Left renal pelvis (tissue), 4 donors: ENCODE results near the gene TRAPPC3L. TPM values are rescaled to one million over a fixed set of nuclear protein-coding genes. Genes with fewer than 3 reads are reported as not detected.

Source experiments
- DNase-seq, 4 donors: peaks; one replicate each; pipeline ENCODE4 v3.0.0-alpha.2; 2013; ENCODE audit warnings: low read depth in 4 of 4, low spot score in 3 of 4
- polyA plus RNA-seq, 4 donors: library from polyadenylated mRNA; unstranded; fragments of 120-200 nt; gene quantifications; one replicate each; pipeline ENCODE4 v1.2.1, GENCODE V29; 2013; ENCODE audit not compliant: insufficient read length in 4 of 4

Gene TRAPPC3L
- polyA plus RNA-seq, 4 donors: 0.14 to 0.60 (median 0.29) TPM

GRCh38 chr6:116560130-116560529 lies 14.6 kb upstream of the TRAPPC3L start:
- DNase-seq: no peak

GRCh38 chr6:116557893-116558292 lies 12.4 kb upstream of the TRAPPC3L start:
- no peak for DNase-seq

DNA sequence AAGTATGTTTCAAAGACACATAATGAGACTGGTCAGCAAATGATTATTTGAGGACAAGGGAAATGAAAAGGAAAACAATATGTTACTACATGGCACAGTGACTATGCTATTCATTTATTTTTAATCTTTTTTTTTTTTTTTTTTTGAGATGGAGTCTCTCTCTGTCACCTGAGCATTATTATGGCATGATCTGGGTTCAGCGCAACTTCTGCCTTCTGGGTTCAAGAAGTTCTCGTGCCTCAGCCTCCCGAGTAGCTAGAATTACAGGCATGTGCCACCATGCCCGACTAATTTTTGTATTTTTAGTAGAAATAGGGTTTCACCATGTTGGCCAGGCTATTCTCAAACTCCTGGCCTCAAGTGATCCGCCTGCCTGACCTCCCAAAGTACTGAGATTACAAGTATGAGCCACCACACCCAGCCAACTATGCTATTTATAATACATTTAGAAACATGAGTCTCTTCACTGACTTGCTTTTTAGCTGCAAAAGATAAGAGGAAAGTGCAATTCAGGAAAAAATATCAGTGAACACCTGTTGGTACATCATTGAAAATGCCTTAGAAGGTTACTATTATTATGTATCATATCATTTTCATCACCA lies 11.4 kb upstream of the TRAPPC3L start:
- no peak for DNase-seq

GRCh38 chr6:116556065-116556464 lies 10.6 kb upstream of the TRAPPC3L start:
- no peak for DNase-seq

GRCh38 chr6:116553451-116553850 lies 8.0 kb upstream of the TRAPPC3L start, which contains the start of gene CALHM4:
Gene CALHM4 (plus strand): TSS chr6:116553751. CDS start chr6:116553794, 43 bp downstream.
- DNase-seq: no peak

DNA sequence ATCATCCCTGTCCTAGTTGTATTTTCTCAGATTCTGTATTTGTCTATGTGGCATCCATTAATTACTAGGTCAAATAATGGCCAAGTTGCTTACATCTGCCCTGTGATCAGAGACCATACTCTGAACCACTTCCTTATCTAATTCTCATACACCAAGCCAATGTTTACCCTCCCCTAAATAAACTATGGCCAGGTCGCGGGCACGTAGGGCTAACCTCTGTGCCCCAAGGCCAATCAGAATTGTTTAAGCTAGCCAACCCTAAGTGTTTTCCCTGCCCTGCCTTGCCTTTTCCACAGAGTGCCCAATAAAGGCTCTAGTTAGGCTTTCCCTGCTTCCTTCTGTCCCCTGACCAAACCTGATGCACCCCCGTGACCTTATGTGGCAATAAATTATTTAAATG lies 5.3 kb upstream of the TRAPPC3L start:
- no peak for DNase-seq

GRCh38 chr6:116547358-116547757 lies 1.9 kb upstream of the TRAPPC3L start:
- no peak for DNase-seq

DNA sequence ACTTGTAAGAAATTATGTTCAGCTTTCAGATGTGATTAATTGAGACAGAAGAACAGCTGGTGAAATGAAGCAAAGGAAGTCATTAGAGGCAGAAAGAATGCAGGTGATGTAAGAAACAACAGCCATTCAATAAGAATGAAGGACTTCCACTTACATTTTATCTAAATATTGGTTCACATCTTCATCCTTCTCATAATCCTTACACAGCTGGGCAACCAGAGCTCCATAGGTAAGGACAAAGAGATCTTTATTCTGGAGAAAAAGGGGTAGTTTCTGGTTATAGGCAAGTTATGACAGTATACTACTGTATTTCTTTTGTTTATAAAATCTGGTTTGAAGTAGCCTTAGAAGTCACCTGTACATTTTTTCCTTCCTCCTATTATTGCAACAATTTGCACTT lies 2.3 kb downstream of the TRAPPC3L start:
- no peak for DNase-seq

- no peak for DNase-seq
Observed at GRCh38 chr6:116542426-116542825, 3.1 kb downstream of the TRAPPC3L start.

- no peak for DNase-seq
Observed at GRCh38 chr6:116536216-116536621, 9.3 kb downstream of the TRAPPC3L start.

GRCh38 chr6:116535109-116535508 lies 10.4 kb downstream of the TRAPPC3L start:
- DNase-seq: no peak

DNA sequence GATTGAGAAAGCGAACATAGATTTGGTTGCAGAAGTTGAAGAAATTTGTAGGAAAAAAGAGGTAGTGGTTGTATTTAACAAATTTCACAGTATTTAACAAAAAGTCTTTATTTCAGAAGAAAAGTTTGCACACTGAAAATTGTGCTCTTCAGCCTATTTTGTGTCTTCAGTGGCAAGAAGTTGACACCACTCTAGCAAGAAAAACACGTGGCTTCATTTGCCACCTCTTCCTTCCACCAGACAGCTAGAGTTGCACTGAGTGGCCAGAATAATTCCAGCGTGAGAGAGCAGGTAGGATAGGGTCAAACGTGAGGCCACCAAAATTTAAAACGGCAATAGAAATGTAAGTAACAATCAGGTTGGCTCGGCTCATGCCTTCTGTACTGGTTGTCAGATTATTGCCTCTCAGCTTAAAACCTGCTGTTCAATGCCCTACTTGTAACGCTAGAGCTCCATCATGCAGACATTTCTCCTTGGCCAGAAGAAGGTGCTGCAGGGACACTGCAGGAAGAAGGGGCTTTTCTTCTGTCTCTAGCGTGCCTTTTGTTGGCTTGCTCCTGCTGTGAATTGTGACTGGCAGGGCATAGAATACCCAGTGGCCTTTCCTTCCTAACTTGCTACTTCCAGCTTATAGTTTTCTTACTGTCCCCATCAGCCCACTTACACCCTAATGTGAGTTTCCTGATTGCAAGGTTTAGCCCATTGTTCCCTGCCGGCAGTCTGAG lies 12.1 kb downstream of the TRAPPC3L start:
- no peak for DNase-seq

- DNase-seq: no peak
Observed at GRCh38 chr6:116531675-116532570, 13.6 kb downstream of the TRAPPC3L start.

- DNase-seq: no peak
Observed at GRCh38 chr6:116530436-116530835, 15.0 kb downstream of the TRAPPC3L start.

- no peak for DNase-seq
Observed at GRCh38 chr6:116529466-116530290, 15.8 kb downstream of the TRAPPC3L start.

- no peak for DNase-seq
Observed at GRCh38 chr6:116528780-116529179, 16.7 kb downstream of the TRAPPC3L start.

DNA sequence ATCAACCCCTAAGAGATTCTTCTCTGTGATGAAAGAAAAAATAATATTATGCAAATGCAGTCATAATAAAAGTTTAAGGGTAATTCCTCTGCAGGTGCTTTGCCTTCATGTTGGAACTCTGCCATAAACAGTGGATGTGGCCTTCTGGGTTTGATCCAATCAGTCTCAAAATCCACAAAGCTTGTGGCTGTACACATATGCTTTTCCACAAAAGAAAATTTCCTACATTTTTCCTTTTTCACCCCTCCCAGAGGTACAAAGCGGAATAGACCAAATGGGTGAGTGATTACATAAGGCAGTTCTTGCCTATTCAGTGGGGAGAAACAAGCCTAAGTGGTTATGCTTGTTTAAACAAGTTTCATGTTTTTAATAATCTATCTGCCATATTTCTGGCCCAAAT lies 17.4 kb downstream of the TRAPPC3L start:
- DNase-seq: no peak

- no peak for DNase-seq
Observed at GRCh38 chr6:116524236-116524635, 21.2 kb downstream of the TRAPPC3L start.

DNA sequence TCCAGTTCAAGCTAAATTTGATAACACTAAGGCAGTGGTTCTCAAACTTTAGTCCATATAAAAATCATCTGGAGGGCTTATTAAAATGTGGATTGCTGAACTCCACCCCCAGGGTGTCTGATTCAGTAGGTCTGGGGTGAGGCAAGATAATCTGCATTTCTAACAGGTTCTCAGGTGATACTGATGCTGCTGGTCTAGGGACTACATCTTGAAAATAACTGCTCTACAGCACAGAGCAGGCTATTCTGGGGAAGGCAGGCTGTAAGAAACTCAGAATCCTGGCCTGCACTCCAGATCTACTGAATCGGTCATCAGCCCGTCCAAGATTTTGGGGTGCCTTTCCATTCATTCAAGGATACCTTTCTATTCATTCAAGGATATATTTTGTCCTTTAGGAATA lies 22.6 kb downstream of the TRAPPC3L start:
- DNase-seq: no peak

DNA sequence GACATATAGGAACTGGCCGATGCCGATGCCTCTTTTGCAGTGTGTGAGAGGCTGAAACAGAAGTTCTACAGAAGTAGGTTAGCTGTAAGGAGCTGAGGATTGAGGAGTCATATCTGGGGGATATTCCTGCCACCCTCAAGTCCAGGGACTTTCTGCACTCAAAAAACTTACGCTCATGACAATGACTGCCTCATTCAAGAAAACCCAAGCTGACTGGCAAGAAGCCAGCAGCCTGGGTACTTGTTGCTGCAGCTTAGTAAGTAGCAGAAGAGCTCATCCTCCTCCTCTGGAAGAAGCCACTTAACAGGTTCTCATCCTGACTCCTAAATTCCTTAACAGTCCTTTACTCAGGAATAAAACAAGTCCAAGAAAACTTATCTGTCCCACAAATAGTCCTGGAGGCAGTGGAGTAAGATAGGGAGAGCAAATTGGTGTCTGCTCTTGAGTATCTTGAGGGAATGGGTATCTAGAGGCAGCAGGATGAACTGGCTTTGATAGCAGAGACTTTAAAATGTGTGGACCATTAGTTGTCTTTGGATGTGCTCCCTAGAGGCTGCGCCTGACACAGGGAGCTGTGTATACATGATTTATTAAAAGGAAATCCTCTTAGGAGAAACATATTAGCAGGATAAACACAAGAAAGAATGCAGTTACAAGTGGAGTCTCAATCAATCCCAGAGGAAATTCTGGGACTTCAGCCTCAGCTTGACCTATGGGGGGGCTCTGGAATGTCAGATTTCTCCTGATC lies 26.7 kb downstream of the TRAPPC3L start:
- DNase-seq: no peak
